Measurements from ENCODE around the gene ZNF311.
"Not testable (repeated sequence)": the region's sequence is repeated elsewhere in the genome, so short reads cannot be mapped to it uniquely, and the experiment has no call there.

The ZNF311 gene

GRCh38 chr6:28953039-28953584 is 52.0 kb downstream of the ZNF311 start:
- peak; percentile 76 for DNase-seq

GRCh38 chr6:28949656-28950195 is 55.4 kb downstream of the ZNF311 start:
- not testable (repeated sequence) for DNase-seq

- DNase-seq, result peak; percentile 62
Measured at GRCh38 chr6:28948782-28949486, 56.2 kb downstream of the ZNF311 start.

GRCh38 chr6:28947831-28948270 is 57.3 kb downstream of the ZNF311 start:
- DNase-seq, result peak; percentile 52

GRCh38 chr6:28947067-28947765 is 57.9 kb downstream of the ZNF311 start:
- DNase-seq, result no peak

- no peak for DNase-seq
Measured at GRCh38 chr6:28945349-28945748, 59.8 kb downstream of the ZNF311 start.
